GM12878 (cell line): Measurements from ENCODE around the gene LDLRAD4. TPM values are rescaled to one million over a fixed set of nuclear protein-coding genes. Genes with fewer than 3 reads are reported as not detected.

Experiments used
- ATAC-seq: fragments of 200-7000 bp; cut with Tn5 transposase; 3 replicates; pipeline ENCODE4 v1.9.1; 2020; ENCODE audit warnings: mild to moderate bottlenecking, moderate library complexity
- BruUV-seq: library from RNA; stranded (reverse); fragments of 400-500 nt; replicated peaks from 2 replicates; lab custom pipeline; 2021; lab: Mats Ljungman, UMichigan
- CTCF ChIA-PET: fragments of 300-600 bp; sonication (Branson Sonifier 250); formaldehyde crosslinking; extraction: SDS; loops from one replicate; lab custom pipeline; 2021; ENCODE audit warnings: inconsistent platforms; lab: Yijun Ruan, JAX
- POLR2A ChIA-PET: fragments of 350-600 bp; formaldehyde crosslinking; extraction: SDS; loops from one replicate; lab custom pipeline; 2021; ENCODE audit warnings: inconsistent platforms; lab: Charles Lee
- RAD21 ChIA-PET: fragments of 300-600 bp; sonication (Branson Sonifier 250); formaldehyde crosslinking; loops from one replicate; lab custom pipeline; 2023; ENCODE audit warnings: antibody characterized with exemption; ENCODE audit not compliant: unreplicated experiment; lab: Charles Lee
- SMC1A ChIA-PET: fragments of 300-600 bp; sonication (Branson Sonifier 250); formaldehyde crosslinking; loops from one replicate; lab custom pipeline; 2023; ENCODE audit not compliant: unreplicated experiment, uncharacterized antibody; lab: Charles Lee
- DNase-seq: peaks from one replicate; pipeline ENCODE4 v3.0.0-alpha.2; 2011; ENCODE audit warnings: low read depth, low spot score
- FAIRE-seq: peaks from 3 replicates; lab custom pipeline; 2011; peaks lifted over from hg19 to GRCh38; lab: Jason Lieb, UNC
- H2AFZ ChIP-seq: 2 replicates; pipeline ENCODE4 v1.6.0; 2011; ENCODE audit warnings: low read depth, low read length, control low read depth; ENCODE audit not compliant: control insufficient read depth
- H3K27ac ChIP-seq: 2 replicates; pipeline ENCODE4 v1.5.1; 2011; ENCODE audit warnings: control low read depth; ENCODE audit not compliant: control insufficient read depth, insufficient read depth
- H3K27me3 ChIP-seq, 2 experiments: replicated peaks in 1 of 2; 2 replicates each; pipeline versions ENCODE4 v1.6.0 to v1.6.1; 2011; ENCODE audit warnings: low read length in 1 of 2; ENCODE audit not compliant: control insufficient read depth in 2 of 2, insufficient read depth in 2 of 2
- H3K36me3 ChIP-seq, 2 experiments: 2 replicates each; pipeline ENCODE4 v1.5.1; 2011; ENCODE audit warnings: low read length in 1 of 2; ENCODE audit not compliant: control insufficient read depth in 2 of 2, insufficient read depth in 2 of 2
- H3K4me1 ChIP-seq: 2 replicates; pipeline ENCODE4 v1.6.1; 2011; ENCODE audit warnings: mild to moderate bottlenecking, low read length, moderate library complexity, mixed read lengths; ENCODE audit not compliant: control insufficient read depth, insufficient read depth
- H3K4me2 ChIP-seq: 2 replicates; pipeline ENCODE4 v1.6.0; 2011; ENCODE audit warnings: control low read depth; ENCODE audit not compliant: control insufficient read depth, insufficient read depth
- H3K4me3 ChIP-seq: fragments of 200-600 bp; sonication (generic); 2 replicates; pipeline ENCODE4 v1.5.1; 2016
- H3K79me2 ChIP-seq: 2 replicates; pipeline ENCODE4 v1.6.0; 2011; ENCODE audit warnings: low read length; ENCODE audit not compliant: control insufficient read depth, insufficient read depth
- H3K9ac ChIP-seq: 2 replicates; pipeline ENCODE4 v1.8.0; 2011; ENCODE audit warnings: low read length, control low read depth, mixed read lengths; ENCODE audit not compliant: control insufficient read depth, insufficient read depth
- H3K9me3 ChIP-seq: replicated peaks from 3 replicates; pipeline ENCODE4 v1.5.1; 2011; ENCODE audit warnings: mild to moderate bottlenecking, low read length; ENCODE audit not compliant: control insufficient read depth, insufficient read depth
- H4K20me1 ChIP-seq: 2 replicates; pipeline ENCODE4 v1.6.0; 2011; ENCODE audit not compliant: control insufficient read depth, insufficient read depth
- MYC ChIP-seq: IDR thresholded peaks from 2 replicates; pipeline ENCODE4 v1.6.1; 2011; ENCODE audit warnings: mild to moderate bottlenecking, low read length, moderate library complexity, inconsistent platforms; ENCODE audit not compliant: insufficient read depth, insufficient replicate concordance, insufficient read length, severe bottlenecking
- RCOR1 ChIP-seq: conservative IDR thresholded peaks from 2 replicates; pipeline ENCODE4 v1.6.1; 2012; ENCODE audit warnings: low read depth, low read length, improper control_type of control experiment
- ZNF687 ChIP-seq: fragments of 450-650 bp; IDR thresholded peaks from 2 replicates; pipeline ENCODE4 v1.6.1; 2017; ENCODE audit warnings: mild to moderate bottlenecking, moderate library complexity
- WGBS: methylation state at CpG from one replicate; pipeline ENCODE4 v1.1.6; 2016; ENCODE audit warnings: low lambda C conversion rate; ENCODE audit not compliant: insufficient replicate concordance, insufficient coverage; ENCODE audit errors: missing lambda C conversion rate; 5-methylcytosine and 5-hydroxymethylcytosine counted together
- in situ Hi-C: fragments of 300-500 bp; cut with MboI; formaldehyde crosslinking; loops from 9 replicates; pipeline ENCODE4 v1.14.3; 2018; ENCODE audit warnings: mixed read lengths
- intact Hi-C: fragments of 100-400 bp; cut with micrococcal nuclease; formaldehyde crosslinking; loops from one replicate; pipeline ENCODE4 v1.14.2; 2022; ENCODE audit not compliant: unreplicated experiment
- polyA plus RNA-seq, 11 experiments: library from polyadenylated mRNA; depleted of rRNA in 4 of 11; unstranded in 6 of 11; stranded (reverse) in 5 of 11; fragments of >200 nt; fragmentation: Nextera tagmentation in 4 of 11; fragmentation: Illumina TruSeq in 1 of 11; extraction: Ambion mirVana in 4 of 11; extraction: Trizol in 1 of 11; gene quantifications; 1 replicate in 1 of 11; 2 replicates in 10 of 11; pipeline versions ENCODE4 v1.2.1 to v1.2.3, GENCODE V29; 2011 to 2016; ENCODE audit warnings: inconsistent platforms in 2 of 11, missing spikeins in 2 of 11, low read depth in 1 of 11
- total RNA-seq, 4 experiments: library from RNA; depleted of rRNA in 3 of 4; stranded (reverse); fragments of >200 nt in 3 of 4; fragmentation: Illumina TruSeq in 1 of 4; extraction: Trizol in 1 of 4; gene quantifications; 2 replicates each; pipeline versions ENCODE4 v1.2.1 to v1.2.3, GENCODE V29; 2013 to 2021

Gene LDLRAD4
- total and polyA plus RNA-seq, 10 of the 15 experiments (the other 5 are each of a cell fraction or from before 2014, with no cell fraction given), result 2.7 to 16.8 (median 11.2) TPM

- Histone ChIP-seq H3K36me3 (no peaks in the 10 kb centered on the region), H3K9ac (no peak overlapping the region), H3K4me3 (no peak overlapping the region), H3K9me3 (no peaks in the 10 kb centered on the region), H3K27ac (no peak overlapping the region), H4K20me1 (no peaks in the 10 kb centered on the region), H3K4me2 (no peak overlapping the region), H2AFZ (no peak overlapping the region), H3K4me1 (no peaks in the 10 kb centered on the region), H3K27me3 (peaks cover 3 to 19% of the 10 kb centered on the region in 2 experiments), H3K79me2 (no peaks in the 10 kb centered on the region)
- BruUV-seq, result no TSS peak
- FAIRE-seq, result no peak
- no peak for DNase-seq
- in situ Hi-C loops, result no loop called here
- POLR2A ChIA-PET, result no interaction called here
- SMC1A ChIA-PET, result interaction anchor here (0.8 to 1.2 kb wide), 3 partner anchors 77 to 418 kb away, joined by 3 read pairs; no protein-coding TSS in a partner anchor
- CTCF ChIA-PET, result interaction anchor here (0.8 to 1.6 kb wide), 3 partner anchors 54 to 416 kb away, joined by 3 to 5 read pairs (median 3); no protein-coding TSS in a partner anchor
- WGBS, result 26% methylated on average over 16 of the region's 18 CpGs
- intact Hi-C loops, result loop anchor here (10.0 kb wide), 1 partner anchor 322 kb away; no protein-coding TSS in a partner anchor
- ATAC-seq, result no peak
- TF ChIP-seq MYC (no peak), ZNF687 (no peak), RCOR1 (no peak)
- RAD21 ChIA-PET, result no interaction called here
Observed at GRCh38 chr18:13213036-13213795, 5.3 kb upstream of the LDLRAD4 start.
